Cardiac atrium fibroblast (primary cell): Measurements from ENCODE around the gene FIGN. TPM values are rescaled to one million over a fixed set of nuclear protein-coding genes. Genes with fewer than 3 reads are reported as not detected.

Experiments used
- total RNA-seq: library from RNA; depleted of rRNA; stranded (reverse); fragments of >200 nt; gene quantifications from 2 replicates; pipeline ENCODE4 v1.2.3, GENCODE V29; 2015

The FIGN gene, protein sequence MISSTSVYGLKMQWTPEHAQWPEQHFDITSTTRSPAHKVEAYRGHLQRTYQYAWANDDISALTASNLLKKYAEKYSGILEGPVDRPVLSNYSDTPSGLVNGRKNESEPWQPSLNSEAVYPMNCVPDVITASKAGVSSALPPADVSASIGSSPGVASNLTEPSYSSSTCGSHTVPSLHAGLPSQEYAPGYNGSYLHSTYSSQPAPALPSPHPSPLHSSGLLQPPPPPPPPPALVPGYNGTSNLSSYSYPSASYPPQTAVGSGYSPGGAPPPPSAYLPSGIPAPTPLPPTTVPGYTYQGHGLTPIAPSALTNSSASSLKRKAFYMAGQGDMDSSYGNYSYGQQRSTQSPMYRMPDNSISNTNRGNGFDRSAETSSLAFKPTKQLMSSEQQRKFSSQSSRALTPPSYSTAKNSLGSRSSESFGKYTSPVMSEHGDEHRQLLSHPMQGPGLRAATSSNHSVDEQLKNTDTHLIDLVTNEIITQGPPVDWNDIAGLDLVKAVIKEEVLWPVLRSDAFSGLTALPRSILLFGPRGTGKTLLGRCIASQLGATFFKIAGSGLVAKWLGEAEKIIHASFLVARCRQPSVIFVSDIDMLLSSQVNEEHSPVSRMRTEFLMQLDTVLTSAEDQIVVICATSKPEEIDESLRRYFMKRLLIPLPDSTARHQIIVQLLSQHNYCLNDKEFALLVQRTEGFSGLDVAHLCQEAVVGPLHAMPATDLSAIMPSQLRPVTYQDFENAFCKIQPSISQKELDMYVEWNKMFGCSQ
- total RNA-seq, result 0.36 and 0.81 TPM in 2 replicates

DNA sequence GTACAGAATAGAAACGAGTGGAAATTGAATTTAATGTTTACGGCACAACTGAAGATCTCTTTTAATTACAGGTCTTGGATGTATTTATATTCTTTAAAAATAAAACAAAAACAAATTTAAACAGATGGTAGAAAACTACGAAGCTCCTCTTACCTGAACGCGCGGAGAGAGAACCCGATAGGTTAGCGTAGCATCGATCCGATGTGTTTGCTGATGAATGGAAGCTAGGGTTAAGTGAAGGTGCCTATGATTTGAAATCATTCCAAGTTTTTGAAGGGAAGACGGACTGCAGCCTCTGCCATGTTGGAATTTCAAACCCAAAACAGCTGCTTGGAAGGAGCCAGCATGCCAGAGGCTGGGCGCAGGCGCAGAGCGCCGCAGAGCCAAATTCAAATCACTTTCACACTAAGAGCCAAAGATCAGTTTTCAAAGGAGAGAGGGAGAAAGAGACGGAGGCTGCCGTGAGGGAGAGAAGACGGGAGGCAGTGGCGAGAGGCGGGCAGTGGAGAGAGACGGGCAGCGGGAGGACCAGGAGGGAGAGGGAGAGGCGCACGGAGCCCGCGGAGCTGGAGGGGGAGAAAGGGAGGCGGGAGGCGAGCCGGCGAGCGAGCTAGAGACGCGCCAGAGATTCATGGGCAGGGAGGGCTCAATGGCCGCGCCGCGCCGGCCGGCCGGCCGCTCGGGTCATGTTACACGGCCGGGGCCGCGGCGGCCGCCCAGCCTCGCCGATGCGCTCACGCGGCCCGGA is at the start of gene FIGN:
Gene FIGN (minus strand): TSS at position 324 of the 748 bp plus-strand sequence. CDS start 1,081 bp downstream, outside the sequence.

